Endothelial cell of umbilical vein (primary cell): Measurements from ENCODE around the gene GAS7. TPM values are rescaled to one million over a fixed set of nuclear protein-coding genes. Genes with fewer than 3 reads are reported as not detected.

Experiments
- BruUV-seq: library from RNA; stranded (reverse); fragments of 400-500 nt; replicated peaks from 2 replicates; lab custom pipeline; 2021; lab: Mats Ljungman, UMichigan
- CTCF ChIA-PET: fragments of 300-600, 350-600 bp; sonication (Branson Sonifier 250); formaldehyde crosslinking; loops from one replicate; lab custom pipeline; 2021; ENCODE audit warnings: antibody characterized with exemption, inconsistent platforms; lab: Charles Lee
- POLR2A ChIA-PET: fragments of 300-600, 350-600 bp; sonication (Branson Sonifier 250); formaldehyde crosslinking; loops from one replicate; lab custom pipeline; 2021; ENCODE audit warnings: antibody characterized with exemption, inconsistent platforms; lab: Charles Lee
- DNase-seq: peaks from one replicate; pipeline ENCODE4 v3.0.0-alpha.2; 2011; ENCODE audit warnings: low read depth, low spot score
- FAIRE-seq: peaks from 2 replicates; lab custom pipeline; 2011; peaks lifted over from hg19 to GRCh38; lab: Jason Lieb, UNC
- H2AFZ ChIP-seq: 2 replicates; pipeline ENCODE4 v1.6.0; 2012; ENCODE audit warnings: low read depth, low read length, control low read depth, inconsistent platforms
- H3K27ac ChIP-seq: 2 replicates; pipeline ENCODE4 v1.5.1; 2011; ENCODE audit warnings: low read depth, mild to moderate bottlenecking, control low read depth, low read length, moderate library complexity; ENCODE audit not compliant: insufficient read depth
- H3K27me3 ChIP-seq, 2 experiments: 2 replicates each; pipeline versions ENCODE4 v1.6.0 to v1.6.1; 2011; ENCODE audit warnings: low read length in 2 of 2, mixed read lengths in 1 of 2; ENCODE audit not compliant: control insufficient read depth in 2 of 2, insufficient read depth in 2 of 2
- H3K36me3 ChIP-seq, 2 experiments: 2 replicates in 1 of 2; 3 replicates in 1 of 2; pipeline ENCODE4 v1.5.1; 2011; ENCODE audit warnings: low read length in 2 of 2, mild to moderate bottlenecking in 1 of 2, moderate library complexity in 1 of 2; ENCODE audit not compliant: control insufficient read depth in 2 of 2, insufficient read depth in 2 of 2; ENCODE audit errors: extremely low read depth in 1 of 2
- H3K4me1 ChIP-seq: 3 replicates; pipeline ENCODE4 v1.5.1; 2011; ENCODE audit warnings: mild to moderate bottlenecking, low read length; ENCODE audit not compliant: control insufficient read depth, insufficient read depth; ENCODE audit errors: extremely low read depth
- H3K4me2 ChIP-seq: 2 replicates; pipeline ENCODE4 v1.6.1; 2011; ENCODE audit warnings: low read length, control low read depth, mixed read lengths; ENCODE audit not compliant: insufficient read depth
- H3K4me3 ChIP-seq, 3 experiments: fragments of 200-600 bp in 1 of 3; sonication (generic), shearing (Covaris generic) in 1 of 3; replicated peaks in 1 of 3; 2 replicates each; pipeline ENCODE4 v1.5.1; 2011 to 2016; ENCODE audit warnings: control low read depth in 3 of 3, low read length in 3 of 3, mild to moderate bottlenecking in 2 of 3, inconsistent platforms in 1 of 3, low read depth in 1 of 3, moderate library complexity in 1 of 3; ENCODE audit not compliant: insufficient read depth in 1 of 3
- H3K79me2 ChIP-seq: 2 replicates; pipeline ENCODE4 v1.6.0; 2012; ENCODE audit warnings: low read length, inconsistent platforms; ENCODE audit not compliant: control insufficient read depth, insufficient read depth
- H3K9ac ChIP-seq: replicated peaks from 2 replicates; pipeline ENCODE3; 2011; ENCODE audit warnings: low read length, control low read depth; ENCODE audit not compliant: insufficient read depth; ENCODE audit errors: extremely low read depth
- H3K9me1 ChIP-seq: replicated peaks from 3 replicates; pipeline ENCODE4 v1.6.0; 2011; ENCODE audit warnings: mild to moderate bottlenecking, low read length; ENCODE audit not compliant: control insufficient read depth, insufficient read depth; ENCODE audit errors: extremely low read depth
- H3K9me3 ChIP-seq: replicated peaks from 2 replicates; pipeline ENCODE4 v1.5.1; 2012; ENCODE audit warnings: low read length, inconsistent platforms; ENCODE audit not compliant: control insufficient read depth, insufficient read depth
- H4K20me1 ChIP-seq: replicated peaks from 2 replicates; pipeline ENCODE3; 2011; ENCODE audit warnings: mild to moderate bottlenecking, low read length; ENCODE audit not compliant: control insufficient read depth, insufficient read depth; ENCODE audit errors: extremely low read depth
- CTCF ChIP-seq, 2 donors: IDR thresholded peaks; 1 replicate in 1 of 2; 2 replicates in 1 of 2; pipeline ENCODE4 v1.5.1; 2011; ENCODE audit warnings: low read length in 2 of 2, mild to moderate bottlenecking in 2 of 2, moderate library complexity in 2 of 2, control low read depth in 1 of 2, inconsistent platforms in 1 of 2, low read depth in 1 of 2; ENCODE audit not compliant: insufficient read depth in 1 of 2; ENCODE audit errors: extremely low read depth in 1 of 2
- EZH2 ChIP-seq: IDR thresholded peaks from 2 replicates; pipeline ENCODE4 v1.6.1; 2012; ENCODE audit warnings: borderline replicate concordance, low read depth, mild to moderate bottlenecking, moderate library complexity, low read length, inconsistent platforms; ENCODE audit not compliant: severe bottlenecking
- FOS ChIP-seq: IDR thresholded peaks from 2 replicates; pipeline ENCODE4 v1.6.1; 2011; ENCODE audit warnings: mild to moderate bottlenecking, low read length, moderate library complexity, borderline replicate concordance; ENCODE audit not compliant: insufficient read depth
- GATA2 ChIP-seq: IDR thresholded peaks from 2 replicates; pipeline ENCODE4 v1.7.0; 2011; ENCODE audit warnings: low read depth, mild to moderate bottlenecking, moderate library complexity, mixed read lengths, low read length; ENCODE audit not compliant: insufficient read length, insufficient read depth
- JUN ChIP-seq: IDR thresholded peaks from 2 replicates; pipeline ENCODE4 v1.6.1; 2011; ENCODE audit warnings: borderline replicate concordance, low read depth; ENCODE audit not compliant: insufficient read length, insufficient read depth
- MAX ChIP-seq: IDR thresholded peaks from 2 replicates; pipeline ENCODE4 v1.6.1; 2011; ENCODE audit not compliant: insufficient read depth, insufficient read length
- MYC ChIP-seq: IDR thresholded peaks from one replicate; pipeline ENCODE4 v1.6.1; 2011; ENCODE audit warnings: mild to moderate bottlenecking, low read depth, low read length
- POLR2A ChIP-seq: IDR thresholded peaks from 2 replicates; pipeline ENCODE4 v1.6.1; 2012; ENCODE audit warnings: low read depth, mild to moderate bottlenecking, control low read depth, low read length
- POLR2AphosphoS5 ChIP-seq: IDR thresholded peaks from 2 replicates; pipeline ENCODE4 v1.6.1; 2012; ENCODE audit warnings: low read depth, mild to moderate bottlenecking, control low read depth, low read length, moderate library complexity; ENCODE audit not compliant: insufficient read depth
- dilution Hi-C: fragments of 300-500 bp; cut with MboI; formaldehyde crosslinking; loops from one replicate; pipeline ENCODE4 v1.15.0; 2019; ENCODE audit warnings: low sequenced_read_pairs; ENCODE audit not compliant: extremely low pct_ligation_motif_present
- intact Hi-C: fragments of 100-400 bp; cut with micrococcal nuclease; formaldehyde crosslinking; loops from one replicate; pipeline ENCODE4 v1.10.0; 2022
- polyA plus RNA-seq, 4 experiments: library from polyadenylated mRNA; depleted of rRNA in 3 of 4; stranded (reverse) in 3 of 4; unstranded in 1 of 4; fragments of >200 nt; gene quantifications; 2 replicates each; pipeline versions ENCODE4 v1.2.1 to v1.2.3, GENCODE V29; 2011 to 2012; ENCODE audit warnings: missing spikeins in 1 of 4
- total RNA-seq: library from RNA; stranded (reverse); gene quantifications from 2 replicates; pipeline ENCODE4 v1.2.3, GENCODE V29; 2021

GAS7 gene
- total and polyA plus RNA-seq, 2 donors (not counting 3 experiments of a cell fraction or from before 2014, with no cell fraction given) = not detected

GRCh38 chr17:10196941-10197340 lies 1.5 kb downstream of the GAS7 start:
- DNase-seq = no peak
- Histone ChIP-seq H3K79me2 (no peaks in the 10 kb centered on the region), H2AFZ (no peak overlapping the region), H3K9ac (no peak overlapping the region), H4K20me1 (no peaks in the 10 kb centered on the region), H3K27me3 (no peaks in the 10 kb centered on the region), H3K27ac (no peak overlapping the region), H3K4me1 (no peaks in the 10 kb centered on the region), H3K4me2 (no peak overlapping the region), H3K36me3 (no peaks in the 10 kb centered on the region), H3K9me1 (no peaks in the 10 kb centered on the region), H3K9me3 (peaks cover 3% of the 10 kb centered on the region), H3K4me3 (no peak overlapping the region)
- POLR2A ChIA-PET = no interaction called here
- dilution Hi-C loops (no loop called here), intact Hi-C loops (no loop called here)
- no TSS peak for BruUV-seq
- CTCF ChIA-PET = no interaction called here
- FAIRE-seq = no peak
- TF ChIP-seq FOS (no peak), GATA2 (no peak), POLR2A (no peak), POLR2AphosphoS5 (no peak), MYC (no peak), EZH2 (no peak), JUN (no peak), MAX (no peak)

- H3K9me1 ChIP-seq = no peaks in the 10 kb centered on the region
- intact Hi-C loops = no loop called here
Measured at GRCh38 chr17:10196384-10196895, 2.0 kb downstream of the GAS7 start.

More at GRCh38 chr17:10196384-10196895, 2.0 kb downstream of the GAS7 start:
- no TSS peak for BruUV-seq
- H3K9ac ChIP-seq = no peak overlapping the region
- no peaks in the 10 kb centered on the region for H3K27me3 ChIP-seq
- dilution Hi-C loops = no loop called here
- H2AFZ ChIP-seq = no peak overlapping the region
- H3K9me3 ChIP-seq = peaks cover 3% of the 10 kb centered on the region
- H4K20me1 ChIP-seq = no peaks in the 10 kb centered on the region
- CTCF ChIA-PET = no interaction called here
- H3K4me1 ChIP-seq = no peaks in the 10 kb centered on the region
- no peak overlapping the region for H3K27ac ChIP-seq
- POLR2A ChIA-PET = no interaction called here
- no peak overlapping the region for H3K4me2 ChIP-seq
- DNase-seq (no peak), FAIRE-seq (no peak)
- H3K36me3 ChIP-seq = no peaks in the 10 kb centered on the region
- H3K79me2 ChIP-seq = no peaks in the 10 kb centered on the region
- no peak for TF ChIP-seq MYC
- TF ChIP-seq GATA2 = no peak
- TF ChIP-seq POLR2AphosphoS5 = no peak
- TF ChIP-seq JUN = no peak
- TF ChIP-seq FOS = no peak
- no peak for TF ChIP-seq CTCF (IDR thresholded peaks at IDR 0.05; ENCODE audit: extremely low read depth in 1 of 2, insufficient read depth in 1 of 2, low read depth in 1 of 2, low read length in 2 of 2)
- TF ChIP-seq POLR2A = no peak
- no peak for TF ChIP-seq EZH2
- no peak for TF ChIP-seq MAX
- no peak overlapping the region for H3K4me3 ChIP-seq
